HG02870 (cell line): Measurements from ENCODE around the gene HYAL1.
"Not testable (repeated sequence)": the region's sequence is repeated elsewhere in the genome, so short reads cannot be mapped to it uniquely, and the experiment has no call there.

ENCODE experiments used
- ATAC-seq: cut with Tn5 transposase; IDR thresholded peaks from one replicate; pipeline ENCODE4 v1.9.1; 2021; ENCODE audit warnings: mild to moderate bottlenecking, moderate library complexity; ENCODE audit not compliant: unreplicated experiment

Gene HYAL1

GRCh38 chr3:50319894-50320625 lies 16.7 kb upstream of the HYAL1 start:
- ATAC-seq: no peak

DNA sequence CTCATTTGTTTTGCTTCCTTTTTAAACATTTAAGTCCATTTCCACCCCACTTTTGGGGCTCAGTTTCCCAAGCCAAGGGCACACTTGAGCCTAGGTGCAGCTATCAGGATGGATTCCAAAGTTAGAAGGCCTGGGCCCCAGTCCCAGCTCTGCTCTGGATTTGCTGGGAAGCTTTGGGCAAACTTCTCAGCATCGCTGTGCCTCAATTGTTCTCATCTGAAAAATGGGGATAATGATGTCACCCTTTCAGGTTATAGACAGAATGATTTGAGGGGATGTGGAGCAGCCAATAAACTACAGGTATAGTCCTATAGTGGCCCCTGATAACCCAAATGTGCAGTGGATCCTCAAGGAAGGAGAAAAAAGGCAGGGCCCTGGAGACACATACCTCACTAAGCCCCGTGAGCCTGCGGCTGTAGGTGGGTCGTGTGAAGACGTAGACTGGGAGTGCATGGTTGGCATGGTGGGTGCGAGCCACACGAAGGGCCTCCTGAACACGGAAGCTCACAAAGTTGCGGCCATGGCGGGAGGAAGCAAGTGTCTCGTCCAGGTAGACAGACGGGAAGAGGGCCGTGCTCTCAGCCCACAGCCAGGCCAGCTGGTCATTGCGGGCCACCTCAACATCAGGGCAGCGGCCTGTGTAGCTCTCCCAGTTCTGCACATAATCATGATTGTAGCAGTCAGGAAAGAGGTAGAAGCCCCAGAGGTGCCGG lies 16.0 kb upstream of the HYAL1 start:
- no peak for ATAC-seq

DNA sequence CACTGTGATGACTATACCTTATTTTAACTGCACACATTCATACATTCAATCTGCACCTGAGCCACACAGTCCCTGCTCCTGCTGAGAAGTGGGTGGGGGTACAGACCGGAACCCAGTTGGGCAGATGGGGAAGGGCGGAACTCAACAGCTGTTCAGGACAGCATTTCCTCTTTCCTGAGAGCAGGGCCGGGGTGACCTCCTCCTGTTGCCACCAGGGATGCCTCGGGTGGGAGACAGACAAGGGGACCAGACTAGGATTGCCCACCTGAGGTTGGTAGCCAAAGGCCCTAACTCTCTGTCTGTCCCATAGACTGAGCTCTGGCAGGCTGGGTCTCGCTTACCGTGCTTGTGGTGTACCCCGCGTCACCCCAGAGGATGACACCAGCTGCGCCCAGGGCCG lies 15.2 kb upstream of the HYAL1 start:
- ATAC-seq: no peak

- ATAC-seq: no peak
These were observed 14.8 kb upstream of the HYAL1 start for GRCh38 chr3:50318163-50318562.

- no peak for ATAC-seq
These were observed 13.9 kb upstream of the HYAL1 start for GRCh38 chr3:50317300-50317699.

DNA sequence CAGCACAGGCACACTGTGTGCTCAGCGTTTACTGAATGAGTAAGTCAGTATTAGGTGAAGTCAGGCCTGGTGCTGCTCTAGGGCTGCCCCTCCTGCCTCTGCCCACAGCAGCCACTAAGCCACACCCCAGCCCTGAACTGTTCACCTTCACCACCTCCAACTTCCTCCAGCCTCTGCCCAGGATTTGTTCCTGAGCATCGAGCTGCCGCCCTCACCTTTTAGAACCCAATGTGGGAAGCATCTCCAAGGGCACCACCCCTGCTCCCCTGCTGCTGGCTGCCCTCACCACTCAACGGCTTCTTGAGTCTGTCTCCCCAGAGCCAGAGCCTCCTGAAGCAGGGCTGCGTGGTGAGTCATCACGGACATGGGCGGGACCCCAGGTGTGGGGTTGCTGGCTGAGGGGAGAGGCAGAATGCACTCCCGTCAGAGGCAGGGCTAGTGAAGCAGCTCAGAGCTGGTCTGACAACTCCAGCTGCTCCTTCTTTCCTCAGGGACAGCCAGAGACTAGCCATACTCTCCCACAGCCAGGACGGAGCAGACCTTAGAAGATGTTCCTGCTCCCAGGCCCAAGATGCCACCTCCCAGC lies 13.4 kb upstream of the HYAL1 start:
- ATAC-seq: no peak

GRCh38 chr3:50314816-50315215 lies 11.4 kb upstream of the HYAL1 start:
- no peak for ATAC-seq

GRCh38 chr3:50314342-50314741 lies 11.0 kb upstream of the HYAL1 start:
- ATAC-seq: no peak

DNA sequence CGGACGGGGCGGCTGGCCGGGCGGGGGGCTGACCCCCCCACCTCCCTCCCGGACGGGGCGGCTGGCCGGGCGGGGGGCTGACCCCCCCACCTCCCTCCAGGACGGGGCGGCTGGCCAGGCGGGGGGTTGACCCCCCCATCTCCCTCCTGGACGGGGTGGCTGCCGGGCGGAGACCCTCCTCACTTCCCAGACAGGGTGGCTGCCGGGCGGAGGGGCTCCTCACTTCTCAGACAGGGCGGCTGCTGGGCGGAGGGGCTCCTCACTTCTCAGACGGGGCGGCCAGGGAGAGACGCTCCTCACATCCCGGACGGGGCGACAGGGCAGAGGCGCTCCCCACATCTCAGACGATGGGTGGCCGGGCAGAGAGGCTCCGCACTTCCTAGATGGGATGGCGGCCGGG lies 8.7 kb upstream of the HYAL1 start:
- ATAC-seq: not testable (repeated sequence)

GRCh38 chr3:50304601-50305000 lies 1.2 kb upstream of the HYAL1 start:
- ATAC-seq: no peak

DNA sequence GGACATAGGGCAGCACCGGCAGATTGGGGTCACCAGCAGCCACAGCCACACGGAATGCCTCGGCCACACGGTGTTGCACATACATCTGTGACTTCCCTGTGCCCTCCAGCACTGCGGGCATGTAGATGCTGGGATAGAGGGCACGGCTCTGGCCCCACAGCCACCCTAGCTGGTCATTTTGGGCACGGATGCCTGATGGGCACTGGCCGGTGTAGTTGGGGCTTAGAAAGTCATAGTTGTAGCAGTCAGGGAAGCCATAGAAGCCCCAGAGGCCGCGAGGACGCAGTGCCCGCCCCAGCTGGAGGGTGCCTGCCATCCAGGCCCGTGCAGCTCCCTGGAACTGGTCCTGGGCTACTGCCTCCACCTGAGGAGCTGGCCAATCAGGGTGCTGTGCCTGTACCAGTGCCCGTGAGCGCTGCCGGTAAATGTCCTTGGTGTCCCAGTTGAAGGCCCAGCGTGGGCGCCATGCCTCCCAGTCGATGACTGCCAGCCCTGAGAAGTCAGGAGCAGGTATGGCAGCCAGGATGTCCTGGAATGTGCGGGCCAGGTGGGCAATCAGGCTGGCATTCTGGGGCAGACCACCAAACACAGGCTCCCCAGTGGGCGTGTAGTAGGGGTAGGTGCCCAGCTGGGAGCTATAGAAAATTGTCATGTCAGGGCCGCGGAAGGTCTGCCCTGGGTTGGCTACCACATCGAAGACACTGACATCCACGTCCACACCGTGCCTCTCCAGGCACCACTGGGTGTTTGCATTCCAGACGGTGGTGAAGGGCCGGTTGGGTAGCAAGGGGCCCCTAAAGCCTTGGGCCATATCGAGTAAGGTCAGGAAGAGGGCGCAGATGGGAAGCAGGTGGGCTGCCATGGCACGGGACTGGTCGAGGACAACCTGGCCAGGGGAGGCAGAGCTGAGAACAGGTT lies 1.0 kb downstream of the HYAL1 start:
- no peak for ATAC-seq

GRCh38 chr3:50300681-50301254 lies 2.6 kb downstream of the HYAL1 start:
- ATAC-seq: no peak

- no peak for ATAC-seq
These were observed 3.3 kb downstream of the HYAL1 start for GRCh38 chr3:50299929-50300680.

GRCh38 chr3:50299638-50299928 lies 3.8 kb downstream of the HYAL1 start:
- ATAC-seq: no peak

DNA sequence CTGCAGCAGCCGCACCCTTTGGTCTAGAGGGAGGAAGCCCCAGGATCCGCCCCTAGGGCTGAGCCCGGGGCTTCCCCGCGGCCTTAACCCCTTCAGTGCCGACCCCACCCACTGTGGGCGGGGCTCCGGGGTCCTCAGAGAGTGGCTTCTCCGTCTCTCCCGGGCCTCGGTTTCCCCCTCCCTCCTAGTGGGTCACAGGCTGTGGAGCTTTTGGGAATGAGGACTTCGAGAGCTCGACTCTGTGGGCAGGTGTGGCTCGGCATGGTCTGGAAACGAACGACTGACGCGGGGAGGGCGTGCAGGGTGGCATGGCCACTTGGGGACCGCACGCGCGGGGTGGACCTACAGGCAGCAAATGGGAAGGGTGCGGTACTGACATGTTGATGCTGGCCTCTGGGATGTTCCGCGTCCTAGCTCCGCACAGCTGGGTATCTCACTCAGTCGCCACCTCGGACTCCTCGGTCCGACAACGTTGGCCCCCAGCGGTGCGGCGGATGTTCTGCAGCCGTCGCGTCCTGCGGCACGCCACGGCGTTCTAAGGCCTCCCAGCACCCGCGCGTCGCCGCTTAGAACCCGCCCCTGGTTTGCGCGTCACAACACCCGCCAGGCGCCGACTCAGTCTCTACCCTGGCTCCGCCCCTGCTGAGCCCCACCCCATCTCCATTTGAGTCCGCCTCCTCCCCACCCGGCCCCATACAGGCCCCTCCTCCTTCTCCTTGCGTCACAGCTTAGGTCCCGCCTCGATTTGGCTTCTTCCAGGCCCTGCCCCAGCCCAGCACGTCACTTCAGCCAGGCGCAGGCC lies 4.3 kb downstream of the HYAL1 start, which contains the start of the genes HYAL3 and NAA80:
HYAL3 (minus strand) TSS at position 570 of the 802 bp plus-strand sequence. CDS start 3,803 bp downstream, outside the sequence.
NAA80 (minus strand) TSS at position 570 of the 802 bp plus-strand sequence. CDS start 1,942 bp downstream, outside the sequence.
- ATAC-seq: peak; percentile 89

DNA sequence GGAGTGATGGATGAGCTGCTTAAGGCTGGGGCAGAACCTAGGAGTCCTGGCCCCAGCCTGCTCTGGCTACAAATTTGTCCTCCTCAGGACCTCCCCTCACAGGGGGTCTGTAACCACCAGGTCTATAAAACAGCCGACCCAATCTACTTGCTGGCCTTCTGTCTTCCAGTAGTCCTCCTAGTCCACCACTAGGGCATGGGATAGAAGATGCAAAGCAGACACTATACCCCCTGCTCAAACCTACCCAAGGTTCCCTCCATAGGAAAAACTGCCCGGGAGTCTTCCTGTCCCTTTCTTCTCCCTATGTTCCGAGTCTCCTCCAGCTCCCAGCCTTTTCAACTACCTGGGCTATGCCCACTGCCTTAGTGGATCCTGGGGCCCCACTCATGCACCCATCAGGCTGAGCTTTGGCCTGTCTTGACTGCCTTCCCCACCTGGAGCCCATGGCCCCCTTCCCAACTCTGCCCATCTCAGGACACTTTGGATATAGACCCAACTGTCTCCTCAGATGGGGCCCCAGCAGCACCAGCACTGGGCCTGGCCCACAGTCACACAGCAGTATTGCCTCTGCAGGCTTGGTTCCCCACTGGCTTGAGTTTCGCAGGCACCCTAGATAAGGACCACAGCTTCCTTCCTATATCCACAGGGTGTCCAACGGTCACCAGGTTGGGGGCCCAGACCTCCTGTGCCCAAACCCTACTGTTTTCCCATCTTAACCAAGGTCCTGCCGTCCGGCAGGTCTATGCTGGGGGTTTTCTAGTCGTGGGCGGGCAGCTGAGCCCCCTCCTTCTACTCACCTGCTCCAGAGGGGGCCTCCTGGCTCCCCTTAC lies 5.3 kb downstream of the HYAL1 start:
- no peak for ATAC-seq

GRCh38 chr3:50297384-50297775 lies 6.0 kb downstream of the HYAL1 start:
- no peak for ATAC-seq

DNA sequence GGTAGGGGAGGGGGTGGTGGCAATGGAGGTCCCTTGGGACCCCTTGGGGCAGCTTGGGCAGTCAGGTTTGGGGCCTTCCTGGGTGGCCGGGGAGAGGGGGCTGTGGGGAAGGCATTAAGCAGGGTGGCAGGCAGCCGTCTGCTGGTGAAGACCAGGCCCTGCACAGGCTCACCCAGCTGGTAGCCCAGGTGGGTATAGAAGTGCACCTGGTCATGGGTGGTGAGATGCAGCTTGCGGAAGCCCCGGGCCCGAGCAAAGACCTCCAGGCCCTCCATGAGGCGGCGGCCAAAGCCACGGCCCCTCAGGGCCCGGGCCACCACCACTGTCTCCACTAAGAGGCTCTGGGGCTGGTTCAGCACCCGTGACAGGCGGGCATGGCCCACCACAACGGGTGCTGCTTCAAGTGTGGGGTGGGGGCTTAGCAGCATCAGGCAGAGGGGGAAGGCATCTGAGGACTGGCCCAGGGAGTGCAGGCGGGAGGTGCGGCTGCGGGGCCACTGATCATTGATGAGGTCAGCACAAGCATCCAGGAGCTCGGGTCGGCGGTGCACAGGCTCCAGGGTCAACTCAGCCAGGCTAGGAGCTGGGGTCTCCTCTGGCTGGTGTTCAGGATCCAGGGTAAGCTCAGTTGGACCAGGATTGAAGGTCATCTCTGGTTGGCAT lies 6.5 kb downstream of the HYAL1 start:
- ATAC-seq: no peak
